Measurements from ENCODE around the gene MCTP2.

The MCTP2 gene, protein sequence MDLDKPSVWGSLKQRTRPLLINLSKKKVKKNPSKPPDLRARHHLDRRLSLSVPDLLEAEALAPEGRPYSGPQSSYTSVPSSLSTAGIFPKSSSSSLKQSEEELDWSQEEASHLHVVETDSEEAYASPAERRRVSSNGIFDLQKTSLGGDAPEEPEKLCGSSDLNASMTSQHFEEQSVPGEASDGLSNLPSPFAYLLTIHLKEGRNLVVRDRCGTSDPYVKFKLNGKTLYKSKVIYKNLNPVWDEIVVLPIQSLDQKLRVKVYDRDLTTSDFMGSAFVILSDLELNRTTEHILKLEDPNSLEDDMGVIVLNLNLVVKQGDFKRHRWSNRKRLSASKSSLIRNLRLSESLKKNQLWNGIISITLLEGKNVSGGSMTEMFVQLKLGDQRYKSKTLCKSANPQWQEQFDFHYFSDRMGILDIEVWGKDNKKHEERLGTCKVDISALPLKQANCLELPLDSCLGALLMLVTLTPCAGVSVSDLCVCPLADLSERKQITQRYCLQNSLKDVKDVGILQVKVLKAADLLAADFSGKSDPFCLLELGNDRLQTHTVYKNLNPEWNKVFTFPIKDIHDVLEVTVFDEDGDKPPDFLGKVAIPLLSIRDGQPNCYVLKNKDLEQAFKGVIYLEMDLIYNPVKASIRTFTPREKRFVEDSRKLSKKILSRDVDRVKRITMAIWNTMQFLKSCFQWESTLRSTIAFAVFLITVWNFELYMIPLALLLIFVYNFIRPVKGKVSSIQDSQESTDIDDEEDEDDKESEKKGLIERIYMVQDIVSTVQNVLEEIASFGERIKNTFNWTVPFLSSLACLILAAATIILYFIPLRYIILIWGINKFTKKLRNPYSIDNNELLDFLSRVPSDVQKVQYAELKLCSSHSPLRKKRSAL

DNA sequence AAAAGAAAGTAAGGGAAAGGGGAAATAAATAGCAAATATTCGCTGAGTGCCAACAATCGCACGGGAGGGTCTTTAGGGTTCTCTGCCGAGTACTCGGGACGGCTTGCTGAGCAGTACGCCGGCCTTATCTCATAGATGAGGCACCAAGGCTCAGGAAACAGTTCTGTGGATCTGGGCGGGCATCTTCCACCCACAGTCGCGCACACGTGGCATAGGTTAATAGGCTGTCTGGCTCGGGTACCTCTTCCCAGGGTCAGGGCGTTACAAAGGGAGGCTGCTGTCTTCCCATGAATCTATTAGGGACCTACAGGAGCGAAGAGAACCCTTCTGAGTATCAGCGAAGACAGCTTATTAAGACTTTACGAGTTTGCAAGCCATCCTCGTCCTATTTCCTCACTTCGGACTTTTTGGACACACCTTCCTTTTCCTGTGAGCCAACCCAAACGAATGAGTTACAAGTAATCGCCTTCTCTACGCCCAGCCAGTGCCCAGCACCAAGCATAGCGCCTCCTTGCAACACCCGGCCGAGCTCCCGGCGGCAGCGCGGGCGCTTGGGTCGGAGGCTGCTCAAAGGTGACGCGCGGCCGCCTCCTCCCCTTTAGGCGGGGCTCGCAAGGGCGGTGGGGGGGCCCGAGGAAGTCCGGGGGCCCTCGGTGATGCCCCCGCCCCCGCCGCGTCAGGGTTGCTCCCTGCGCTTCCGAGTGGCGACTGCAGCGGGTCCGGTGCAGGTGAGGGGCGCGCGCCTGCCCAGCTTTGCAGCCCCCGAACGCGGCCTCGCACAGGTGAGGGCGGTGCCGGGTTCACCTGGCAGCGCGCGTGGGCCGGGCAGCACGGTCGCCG is at the start of gene MCTP2:
MCTP2 (plus strand) TSS at position 679 of the 840 bp plus-strand sequence. CDS start 66,705 bp downstream, outside the sequence.
- DNase-seq: peak; percentile 1

DNA sequence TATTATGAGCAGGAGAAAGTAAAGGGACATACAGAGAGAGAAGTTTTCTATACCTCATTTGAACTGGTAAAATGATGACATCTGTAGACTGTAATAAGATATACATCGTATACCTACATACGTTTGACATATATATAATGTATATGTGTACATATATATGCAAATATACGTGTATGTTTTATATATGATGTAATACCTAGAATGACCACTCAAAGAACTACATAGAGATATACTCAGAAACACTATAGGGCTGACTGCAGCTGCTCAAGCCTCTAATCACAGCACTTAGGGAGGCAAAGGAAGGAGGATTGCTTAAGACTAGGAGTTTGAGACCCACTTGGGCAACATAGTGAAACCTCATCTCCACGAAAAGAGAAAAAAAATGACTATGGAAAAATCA is 48.5 kb upstream of the MCTP2 start:
- DNase-seq: no peak

DNA sequence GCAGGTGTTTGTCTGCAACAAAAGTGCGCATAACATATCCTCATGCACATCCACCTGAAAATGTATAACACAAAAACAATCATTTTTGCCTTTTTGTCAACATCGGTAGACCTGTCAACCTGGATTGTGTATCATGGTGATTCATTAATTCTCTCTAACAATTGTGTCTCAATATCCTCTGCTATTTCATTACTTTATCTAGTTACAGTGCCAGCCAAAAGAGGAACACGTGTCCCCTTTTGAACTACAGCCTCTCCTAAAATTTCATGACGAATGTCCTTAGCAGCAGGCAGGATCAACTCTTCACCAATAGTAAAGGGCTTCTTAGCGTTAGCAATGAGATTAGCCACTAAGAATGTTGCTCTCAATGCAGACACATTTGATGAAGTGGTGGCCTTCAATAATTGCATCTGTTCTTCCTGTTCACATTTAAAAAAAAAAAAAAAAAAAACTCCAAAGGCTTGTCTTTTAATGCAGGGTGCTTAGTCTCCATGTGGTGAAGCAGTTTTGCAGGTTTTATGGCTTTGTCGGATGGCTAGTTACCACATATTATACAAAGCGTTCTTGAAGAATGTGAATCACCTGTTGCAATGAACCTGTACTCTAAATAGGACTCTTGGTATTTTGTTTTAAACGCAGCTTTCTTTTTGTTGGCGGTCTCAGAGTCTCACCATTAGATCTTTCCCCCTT is 45.7 kb upstream of the MCTP2 start:
- no peak for DNase-seq

- DNase-seq: no peak
Measured at GRCh38 chr15:94186770-94187331, 44.5 kb upstream of the MCTP2 start.

GRCh38 chr15:94193906-94194305 is 37.5 kb upstream of the MCTP2 start:
- DNase-seq: no peak

GRCh38 chr15:94196531-94196930 is 34.8 kb upstream of the MCTP2 start:
- no peak for DNase-seq

DNA sequence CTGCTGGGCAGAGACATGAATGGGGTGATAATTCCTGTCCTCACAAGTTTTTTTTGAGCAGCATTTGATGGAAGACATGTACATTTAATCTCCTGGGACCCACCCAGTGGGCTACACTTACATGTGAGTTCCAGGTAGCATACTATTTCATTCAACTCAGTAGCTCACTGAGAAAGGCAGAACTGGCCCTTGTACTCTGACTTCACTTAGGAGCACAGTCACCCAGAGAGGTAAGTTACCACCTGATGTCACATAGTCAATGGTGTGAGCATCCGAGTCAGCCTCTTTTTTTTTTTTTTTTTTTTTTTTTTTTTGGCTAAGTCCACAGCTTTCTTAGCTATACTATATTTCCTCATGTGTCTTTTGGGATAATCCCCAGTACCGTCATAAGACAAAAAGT is 32.7 kb upstream of the MCTP2 start:
- DNase-seq: no peak

DNA sequence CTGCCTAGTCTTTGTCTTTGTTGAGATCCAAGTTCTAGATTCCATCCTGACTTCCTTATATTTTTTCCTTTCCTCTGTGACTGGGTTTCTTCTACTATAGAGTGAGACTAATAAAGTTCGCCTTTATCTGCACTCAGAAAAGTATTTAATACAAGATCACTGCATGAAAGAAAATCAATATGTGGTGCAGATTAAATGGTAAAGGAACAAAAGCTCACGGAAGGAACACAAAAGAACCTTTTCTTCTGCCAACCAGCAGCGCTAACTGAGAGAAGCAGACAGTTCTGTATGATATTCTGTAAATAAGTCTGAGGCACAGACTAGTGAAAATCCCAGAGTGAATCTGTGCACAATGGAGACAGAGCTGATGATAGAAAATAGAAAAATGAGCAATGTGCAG is 31.6 kb upstream of the MCTP2 start:
- DNase-seq: no peak

DNA sequence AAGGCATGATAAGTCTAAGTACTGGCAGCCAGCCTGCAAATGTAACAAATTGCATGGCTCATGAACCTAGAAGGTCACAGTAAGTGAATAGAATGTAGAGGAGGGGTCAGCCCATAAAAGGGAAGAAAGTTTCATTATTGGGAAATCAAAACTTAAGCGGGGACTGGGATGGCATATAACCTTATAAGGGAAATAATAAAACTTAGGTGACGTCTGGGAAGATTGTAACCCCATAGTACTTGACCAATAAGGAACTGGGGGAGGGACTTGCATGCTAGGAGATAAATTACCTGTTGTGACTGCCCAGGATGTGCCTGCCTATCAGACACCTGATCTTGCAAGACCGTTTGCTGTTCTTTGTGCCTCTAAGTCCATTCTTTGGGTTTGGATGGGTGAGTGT is 28.1 kb upstream of the MCTP2 start:
- no peak for DNase-seq

DNA sequence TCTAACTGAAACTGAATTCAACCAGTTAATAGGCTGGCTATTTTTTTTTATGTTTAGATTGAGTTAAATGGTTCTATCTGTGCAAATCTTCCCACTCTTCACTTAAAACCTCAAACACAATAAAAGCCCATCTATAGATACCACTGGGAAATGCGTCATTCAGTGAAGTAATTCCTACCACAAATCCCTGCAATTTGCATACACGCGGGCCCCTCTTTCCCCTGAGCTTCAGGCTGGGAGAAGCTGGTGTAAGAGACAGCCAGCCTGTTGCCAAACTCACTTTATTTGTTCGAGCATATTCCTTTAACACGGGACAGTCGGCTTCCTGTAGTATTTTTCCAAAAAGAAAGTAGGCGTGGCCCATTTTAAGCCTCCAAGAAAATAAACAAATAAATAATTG is 26.0 kb upstream of the MCTP2 start:
- DNase-seq: no peak

DNA sequence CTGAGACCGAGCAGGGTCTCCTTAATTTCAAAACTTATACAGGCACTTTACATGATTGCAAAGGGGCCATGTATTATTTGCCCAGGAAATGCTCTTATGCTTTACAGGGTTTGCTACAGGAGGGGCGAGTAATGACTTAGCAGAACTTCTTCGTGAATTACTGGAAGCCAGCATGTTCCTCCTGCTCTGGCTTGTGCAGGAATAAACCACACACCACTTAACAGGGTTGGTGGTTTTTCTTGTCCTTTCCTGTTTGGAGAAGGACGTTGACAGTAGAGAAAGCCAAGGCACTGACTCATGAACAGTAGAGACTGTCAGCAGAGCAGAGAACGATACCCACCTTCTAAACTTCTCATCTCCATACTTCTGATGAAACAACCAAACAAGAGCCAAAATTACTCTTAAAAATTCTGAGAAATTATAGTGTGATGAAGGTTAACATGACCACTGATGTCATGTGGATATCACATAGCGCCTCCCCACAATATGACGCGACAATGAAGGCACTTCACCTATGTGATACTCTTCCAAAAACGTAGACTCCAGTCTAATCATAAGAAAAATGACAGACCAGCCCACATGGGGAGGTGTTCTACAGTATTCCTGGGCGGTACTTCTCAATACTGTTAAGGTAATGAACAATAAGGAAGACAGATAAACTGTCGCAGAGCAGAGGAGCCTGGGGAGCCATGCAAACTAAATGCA is 24.7 kb upstream of the MCTP2 start:
- DNase-seq: no peak

- no peak for DNase-seq
Measured at GRCh38 chr15:94212291-94212690, 19.1 kb upstream of the MCTP2 start.

DNA sequence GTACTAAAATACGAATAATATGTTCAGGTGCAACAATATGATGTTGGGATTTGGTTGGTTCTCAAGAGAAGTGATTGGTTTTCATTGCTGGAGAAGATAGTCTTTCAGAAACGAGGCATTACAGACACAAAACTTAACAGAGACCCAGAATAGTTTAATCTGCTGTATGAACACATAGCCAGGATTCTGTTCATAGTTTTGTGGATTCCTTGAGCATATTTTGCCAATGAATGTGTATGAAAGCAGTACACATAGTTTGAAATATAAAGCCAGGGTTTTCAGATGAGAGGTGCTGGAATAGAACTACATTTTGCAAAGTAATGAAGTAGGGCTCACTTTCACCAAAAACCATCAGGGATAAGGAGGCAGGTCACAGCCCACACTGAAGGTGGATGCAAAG is 5.7 kb upstream of the MCTP2 start:
- DNase-seq: no peak

GRCh38 chr15:94228611-94229010 is 2.8 kb upstream of the MCTP2 start:
- DNase-seq: no peak

- no peak for DNase-seq
Measured at GRCh38 chr15:94229591-94230369, 1.6 kb upstream of the MCTP2 start.

DNA sequence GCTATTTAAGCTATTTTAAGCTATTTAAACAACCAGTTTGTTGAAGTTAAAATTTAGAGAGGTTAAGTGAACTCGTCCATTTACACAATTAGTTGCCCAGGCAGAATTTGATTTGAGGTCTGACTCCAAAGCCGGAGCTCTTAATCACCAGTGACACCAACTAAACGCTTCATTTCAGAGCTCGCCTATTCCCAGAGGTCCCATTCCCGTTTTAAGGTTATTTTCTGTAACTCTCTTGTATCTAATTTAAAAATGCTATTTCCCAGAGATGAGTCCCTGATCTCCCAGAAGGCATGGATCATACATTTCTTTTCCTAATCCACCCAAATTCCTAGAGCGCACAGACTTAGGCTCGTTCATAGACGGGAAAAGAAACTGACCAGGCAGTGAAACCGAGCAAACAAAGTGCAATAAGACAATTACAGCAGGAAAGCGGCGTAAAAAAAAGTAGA is 904 bp upstream of the MCTP2 start:
- DNase-seq: no peak

GRCh38 chr15:94231723-94232468 is 535 bp downstream of the MCTP2 start:
- DNase-seq: no peak

DNA sequence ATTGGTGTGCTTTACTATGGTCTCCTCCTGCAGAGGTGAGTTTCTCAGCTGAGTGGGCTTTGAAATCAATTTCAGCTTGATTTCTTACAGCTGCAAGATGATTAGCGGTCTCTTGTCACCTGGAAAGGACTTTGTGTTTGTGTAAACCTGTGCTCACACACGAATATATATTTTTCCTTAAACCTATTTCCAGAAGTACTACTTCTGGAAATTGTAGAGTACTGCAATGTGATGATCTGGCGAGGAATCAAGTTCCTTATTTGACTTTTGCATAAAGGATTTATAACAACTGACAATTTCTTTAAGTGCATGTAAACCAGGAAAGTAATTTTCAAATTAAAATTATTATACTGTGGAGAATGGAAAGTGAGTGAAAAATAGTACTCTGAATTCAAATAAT is 2.1 kb downstream of the MCTP2 start:
- no peak for DNase-seq

- no peak for DNase-seq
Measured at GRCh38 chr15:94234300-94234699, 2.9 kb downstream of the MCTP2 start.

DNA sequence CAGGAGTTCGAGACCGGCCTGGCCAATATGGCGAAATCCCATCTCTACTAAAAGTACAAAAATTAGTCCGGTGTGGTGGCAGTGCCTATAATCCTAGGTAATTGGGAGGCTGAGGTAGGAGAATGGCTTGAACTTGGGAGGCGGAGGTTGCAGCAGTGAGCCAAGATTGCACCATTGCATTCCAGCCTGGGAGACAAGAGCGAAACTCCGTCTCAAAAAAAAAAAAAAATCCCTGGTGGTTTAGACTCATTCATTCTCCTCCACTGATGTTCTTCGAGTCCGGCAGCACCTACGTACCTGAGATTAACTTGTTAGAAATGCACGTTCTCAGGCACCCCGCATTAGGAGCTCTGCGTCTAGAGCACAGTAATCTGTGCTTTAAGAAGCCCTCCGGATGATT is 3.7 kb downstream of the MCTP2 start:
- DNase-seq: no peak
